NCI-H446 (cell line): Measurements from ENCODE around the gene TBC1D21.
"Not testable (repeated sequence)": the region's sequence is repeated elsewhere in the genome, so short reads cannot be mapped to it uniquely, and the experiment has no call there.

Source experiments
- DNase-seq, 2 experiments: peaks; one replicate each; lab custom pipeline; 2025; lab: John Stamatoyannopoulos, UW

The TBC1D21 gene

DNA sequence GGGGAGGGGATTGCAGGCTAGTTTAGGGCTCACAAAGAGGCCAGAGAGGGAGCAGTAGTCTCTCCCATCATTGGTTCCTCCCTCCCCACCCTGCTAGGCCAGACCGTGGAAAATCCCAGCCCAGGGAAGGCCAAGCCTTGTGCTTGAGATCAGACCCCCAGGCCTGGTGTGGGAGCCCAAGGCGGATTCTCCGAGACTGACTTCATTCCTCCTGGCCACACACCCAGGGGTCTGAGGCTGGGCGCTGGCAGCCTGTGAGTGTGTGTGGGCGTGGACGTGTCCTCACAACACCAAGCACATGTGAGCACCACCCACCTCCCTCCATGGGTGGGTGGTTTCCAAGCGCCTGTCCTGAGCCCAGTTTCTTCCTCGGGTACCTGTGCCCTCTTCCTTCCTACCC, 57.0 kb downstream of the TBC1D21 start:
- no peak for DNase-seq

DNA sequence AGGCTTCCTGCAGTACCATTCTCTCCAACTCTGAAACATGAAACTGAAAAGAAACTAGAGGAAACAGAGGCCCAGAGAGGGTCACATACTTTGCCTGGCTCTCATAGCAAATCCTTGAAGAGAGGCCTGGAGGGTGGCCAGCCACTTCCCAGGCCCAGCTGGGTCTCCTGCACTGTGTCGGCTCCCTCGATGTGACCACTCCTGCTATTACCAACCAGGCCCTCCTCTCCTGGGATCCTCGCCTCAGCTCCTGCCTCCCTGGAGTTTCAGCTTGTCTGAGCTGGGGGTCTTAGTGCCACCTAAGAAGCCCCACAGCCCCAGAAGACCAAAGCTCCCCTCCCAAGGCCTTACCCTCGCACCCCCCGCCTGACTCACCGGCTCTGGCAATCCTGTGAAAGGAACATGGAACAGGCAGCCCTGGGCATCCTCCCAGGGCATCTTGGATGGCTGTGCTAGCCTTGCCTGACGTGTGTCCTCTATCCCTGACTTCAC, 57.5 kb downstream of the TBC1D21 start:
- no peak for DNase-seq

DNA sequence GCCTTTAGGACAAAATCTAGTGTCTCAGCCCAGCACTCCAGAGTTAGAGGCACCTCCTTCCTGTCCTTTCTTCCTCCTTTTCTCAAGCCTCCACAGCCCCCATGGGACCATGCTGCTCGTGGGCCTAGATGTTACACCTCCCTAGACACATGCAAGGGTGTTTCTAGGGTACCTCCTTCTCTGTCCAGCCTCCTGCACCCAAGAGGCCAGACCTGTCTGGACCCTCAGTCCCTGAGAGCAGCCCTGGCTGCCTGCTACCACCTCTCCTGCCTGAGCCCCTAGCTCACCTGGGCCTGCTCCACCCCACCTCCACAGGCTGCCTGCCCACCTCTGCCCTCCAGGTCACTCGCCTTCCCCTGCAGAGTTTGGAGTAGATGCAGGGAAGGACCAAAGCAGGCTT, 58.1 kb downstream of the TBC1D21 start:
- no peak for DNase-seq

DNA sequence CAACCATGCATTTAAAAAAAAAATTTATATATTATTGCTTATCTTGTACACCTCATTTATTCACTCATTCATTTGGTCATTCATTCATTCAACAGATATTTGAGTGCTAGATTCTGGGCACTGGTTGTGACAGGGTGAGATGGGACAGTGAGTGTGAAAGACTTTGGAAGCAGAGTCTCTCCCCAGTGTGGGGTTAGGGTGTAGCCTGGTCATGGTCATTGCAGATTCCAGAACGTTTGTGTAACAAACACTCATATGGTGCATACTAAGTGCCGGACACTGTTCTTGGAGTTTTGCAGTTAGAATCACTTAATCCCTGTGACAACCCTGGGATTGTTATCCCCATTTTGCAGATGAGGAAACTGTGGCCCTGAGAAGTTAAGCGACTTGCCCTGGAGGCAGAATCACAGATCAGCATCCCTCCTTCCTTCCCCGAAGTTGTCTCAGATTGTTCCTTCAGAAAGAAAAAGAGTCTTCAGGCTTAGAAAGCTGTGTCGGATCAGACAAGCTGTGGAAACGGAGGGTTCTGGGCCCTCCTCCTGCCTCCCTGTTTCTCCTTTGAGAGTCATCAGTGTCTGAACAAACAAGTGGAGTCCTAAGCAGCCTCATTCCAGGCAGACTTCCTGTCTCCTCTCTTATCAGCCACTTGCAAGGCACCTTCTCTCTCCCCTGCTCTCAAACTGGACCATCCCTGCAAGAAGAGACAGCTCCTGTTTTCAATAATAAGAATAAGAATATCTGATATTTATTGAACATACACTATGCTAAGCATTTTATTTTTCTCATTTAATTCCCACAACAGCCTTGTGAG, 59.2 kb downstream of the TBC1D21 start:
- no peak for DNase-seq

DNA sequence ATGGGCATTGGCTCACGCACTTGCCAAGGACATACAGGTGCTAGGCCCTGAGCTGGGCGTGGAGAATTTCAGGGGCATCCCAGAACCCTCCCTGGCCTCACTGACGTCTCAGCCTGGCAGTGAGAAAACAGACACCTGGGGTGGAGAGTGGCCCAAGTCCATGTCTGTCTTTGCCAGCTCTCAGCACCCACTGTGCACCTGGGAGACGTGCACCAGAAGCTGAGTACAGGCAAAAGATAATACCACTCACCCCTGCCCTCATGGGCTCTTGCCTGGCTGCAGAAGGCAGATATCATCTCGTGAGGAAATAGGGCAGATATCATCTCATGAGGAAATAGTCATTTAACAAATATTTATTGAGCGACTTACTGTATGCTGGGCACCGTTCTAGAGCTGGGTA, 60.9 kb downstream of the TBC1D21 start:
- no peak for DNase-seq

DNA sequence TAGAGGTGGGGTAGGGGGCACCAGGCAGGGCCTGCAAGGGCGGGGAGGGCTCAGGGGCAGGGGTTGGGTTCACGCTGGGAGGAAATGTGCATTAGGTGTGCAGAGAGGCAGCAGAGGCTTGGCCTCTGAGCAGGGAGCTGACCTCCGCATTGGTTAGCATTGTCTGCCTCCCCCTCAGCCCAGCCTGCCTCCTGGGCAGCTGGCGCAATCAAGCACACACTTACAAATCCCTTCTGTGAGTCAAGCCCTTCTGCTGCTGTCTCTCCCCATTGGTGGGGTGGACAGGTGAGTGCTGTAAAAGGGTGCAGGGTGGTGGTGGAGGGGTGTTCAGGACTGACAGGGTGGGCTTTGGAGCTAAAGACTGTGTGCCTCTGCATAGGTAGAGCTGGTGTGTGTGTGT, 62.2 kb downstream of the TBC1D21 start:
- no peak for DNase-seq

DNA sequence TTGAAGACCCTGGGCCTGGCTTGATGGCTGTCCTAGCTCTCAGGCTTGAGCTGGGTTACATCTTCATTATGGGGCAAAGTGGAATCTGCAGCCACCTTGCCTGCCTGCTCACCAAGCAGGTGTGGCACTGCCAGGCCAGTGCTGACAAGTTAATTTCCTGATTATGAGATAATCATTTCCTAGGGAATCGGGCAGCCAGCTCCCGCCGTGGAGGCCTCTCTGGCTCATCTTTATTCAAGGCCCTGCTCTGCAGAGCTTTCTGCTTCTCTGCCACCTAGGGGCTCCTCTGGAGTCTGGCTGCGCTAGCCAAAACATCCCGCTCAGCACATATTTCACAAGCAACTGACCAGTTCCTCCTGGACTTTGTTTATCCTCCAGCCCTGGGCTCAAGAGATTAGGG, 62.8 kb downstream of the TBC1D21 start:
- no peak for DNase-seq

DNA sequence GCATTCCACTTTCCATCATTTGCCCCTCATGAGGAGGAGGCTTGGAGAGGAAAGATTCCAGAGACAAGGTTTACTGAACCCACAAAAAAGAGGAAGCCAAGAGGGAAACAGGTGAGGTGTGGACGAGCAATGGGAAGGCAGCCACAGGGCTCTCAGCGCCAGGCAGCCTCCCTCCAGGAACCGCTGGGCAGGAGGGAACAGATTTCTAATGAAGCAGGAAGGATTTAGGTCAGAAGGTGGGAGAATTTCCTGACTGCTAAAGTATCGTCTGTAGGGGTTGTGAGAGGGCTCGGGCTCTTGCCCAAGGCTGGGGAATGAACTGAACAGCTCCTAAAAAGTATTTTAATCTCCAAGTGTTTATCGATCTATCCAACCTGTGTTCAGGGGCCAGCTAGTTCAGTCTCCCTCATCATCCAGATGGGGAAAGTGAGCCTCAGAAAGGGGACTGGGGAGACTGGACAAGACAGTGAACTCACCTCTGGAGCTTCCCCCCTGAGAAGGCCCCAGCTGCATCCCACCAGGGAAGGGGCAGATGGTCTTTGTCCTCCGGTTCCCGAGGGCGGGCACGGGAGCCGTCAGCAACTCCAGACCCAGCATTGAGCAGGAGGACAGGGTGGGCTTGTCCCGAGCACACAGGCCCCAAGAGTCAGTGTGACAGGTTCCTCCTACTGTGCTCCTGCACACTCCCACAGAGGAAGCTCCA, 63.4 kb downstream of the TBC1D21 start:
- DNase-seq, result no peak

DNA sequence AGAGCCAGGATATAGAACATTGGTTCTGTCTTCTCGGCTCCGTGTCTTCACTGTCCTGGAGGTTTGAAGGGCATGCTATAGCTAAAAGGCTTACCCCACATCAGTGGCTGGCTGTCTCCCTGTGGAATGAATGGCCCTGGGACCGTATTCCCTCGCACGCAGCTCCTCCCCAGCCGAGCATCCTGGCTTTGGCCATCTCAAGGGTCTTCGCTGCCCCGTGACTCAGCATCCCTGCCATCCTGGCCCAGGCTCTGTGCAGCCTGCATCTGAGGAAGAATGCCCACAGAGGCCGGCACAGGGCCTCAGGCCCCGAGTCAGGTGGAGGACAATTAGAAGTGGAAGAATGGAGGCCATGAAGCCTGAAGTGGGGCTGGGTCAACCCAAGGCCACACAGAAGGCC, 63.9 kb downstream of the TBC1D21 start:
- no peak for DNase-seq

DNA sequence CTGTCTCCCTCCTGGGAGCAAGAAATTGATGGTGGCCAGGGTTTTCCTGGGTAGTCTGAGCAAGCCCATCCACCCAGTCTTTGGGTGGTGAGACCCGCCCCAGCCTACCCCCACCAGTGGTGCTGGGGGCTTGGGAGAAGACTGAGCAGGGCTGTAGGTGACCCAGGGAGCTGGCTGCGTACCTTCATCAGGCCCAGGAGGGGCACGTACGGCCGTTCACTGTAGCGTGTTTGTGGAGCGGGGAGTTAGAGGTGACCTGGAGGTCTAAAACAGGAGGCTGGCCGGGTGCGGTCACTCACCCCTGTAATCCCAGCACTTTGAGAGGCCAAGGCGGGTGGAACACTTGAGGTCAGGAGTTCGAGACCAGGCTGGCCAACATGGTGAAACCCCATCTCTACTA, 64.4 kb downstream of the TBC1D21 start:
- no peak for DNase-seq

DNA sequence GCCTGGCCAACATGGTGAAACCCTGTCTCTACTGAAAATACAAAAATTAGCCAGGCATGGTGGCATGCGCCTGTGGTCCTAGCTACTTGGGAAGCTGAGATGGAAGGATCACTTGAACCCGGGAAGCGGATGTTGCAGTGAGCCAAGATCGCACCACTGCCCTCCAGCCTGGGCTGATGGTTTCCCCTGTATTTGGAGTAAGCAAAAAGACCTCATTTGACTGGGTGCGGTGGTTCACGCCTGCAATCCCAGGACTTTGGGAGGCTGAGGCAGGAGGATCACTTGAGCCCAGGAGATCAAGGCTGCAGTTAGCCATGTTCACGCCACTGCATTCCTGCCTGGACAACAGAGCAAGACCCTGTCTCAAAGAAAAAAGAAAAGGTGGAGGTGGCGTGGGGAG, 65.2 kb downstream of the TBC1D21 start:
- DNase-seq, result not testable (repeated sequence)
